HCT116 (cell line): ENCODE results near the gene PPP1R37. TPM values are rescaled to one million over a fixed set of nuclear protein-coding genes. Genes with fewer than 3 reads are reported as not detected.

Source experiments
- ATAC-seq: fragments of 200-7000 bp; cut with Tn5 transposase; 2 replicates; pipeline ENCODE4 v1.9.1; 2020; ENCODE audit warnings: mild to moderate bottlenecking, moderate library complexity
- BruUV-seq: library from RNA; stranded (reverse); fragments of 400-500 nt; replicated peaks from 2 replicates; lab custom pipeline; 2021; lab: Mats Ljungman, UMichigan
- CTCF ChIA-PET: fragments of 300-600 bp; sonication (Branson Sonifier 250); formaldehyde crosslinking; loops from one replicate; lab custom pipeline; 2021; ENCODE audit warnings: antibody characterized with exemption; lab: Charles Lee
- POLR2A ChIA-PET: fragments of 300-600, 350-600 bp; sonication (Branson Sonifier 250); formaldehyde crosslinking; loops from one replicate; lab custom pipeline; 2021; ENCODE audit warnings: antibody characterized with exemption; lab: Charles Lee
- RAD21 ChIA-PET, 2 experiments: fragments of 300-600 bp; sonication (Branson Sonifier 250); formaldehyde crosslinking; loops; one replicate each; lab custom pipeline; 2023; ENCODE audit warnings: low total read pairs in 2 of 2; ENCODE audit not compliant: uncharacterized antibody in 2 of 2, unreplicated experiment in 2 of 2, low non-redundant PET in 1 of 2; lab: Charles Lee
- DNase-seq: peaks from one replicate; pipeline ENCODE4 v3.0.0-alpha.2; 2010; ENCODE audit warnings: low read depth, low spot score
- H2AFZ ChIP-seq: fragments of 200-600 bp; shearing (Covaris generic), sonication (generic); 2 replicates; pipeline ENCODE4 v1.6.1; 2017; ENCODE audit warnings: low read depth, mixed run types, mixed read lengths, antibody characterized with exemption, low read length; ENCODE audit not compliant: poor library complexity, severe bottlenecking
- H3K27ac ChIP-seq: 2 replicates; pipeline ENCODE4 v1.5.1; 2012; ENCODE audit warnings: low read depth, low read length
- H3K27me3 ChIP-seq: fragments of 200-600 bp; sonication (generic); 2 replicates; pipeline ENCODE4 v1.6.1; 2016; ENCODE audit warnings: mixed run types, low read length, mixed read lengths; ENCODE audit not compliant: insufficient read depth
- H3K36me3 ChIP-seq, 2 experiments: fragments of 200-500 bp in 1 of 2; fragments of 200-600 bp in 1 of 2; sonication (Bioruptor generic) in 1 of 2; sonication (generic) in 1 of 2; 2 replicates each; pipeline versions ENCODE4 v1.5.1 to v1.6.1; 2014 to 2016; ENCODE audit warnings: low read length in 2 of 2, inconsistent platforms in 1 of 2, mixed read lengths in 1 of 2, mixed run types in 1 of 2; ENCODE audit not compliant: insufficient read depth in 2 of 2, control insufficient read depth in 1 of 2
- H3K4me1 ChIP-seq, 2 experiments: fragments of 200-600 bp in 1 of 2; sonication (generic) in 1 of 2; 2 replicates each; pipeline versions ENCODE4 v1.5.1 to v1.6.1; 2012 to 2017; ENCODE audit warnings: low read length in 2 of 2, inconsistent platforms in 1 of 2, mild to moderate bottlenecking in 1 of 2, mixed read lengths in 1 of 2, mixed run types in 1 of 2, moderate library complexity in 1 of 2; ENCODE audit not compliant: insufficient read depth in 2 of 2, control insufficient read depth in 1 of 2
- H3K4me2 ChIP-seq: fragments of 200-600 bp; sonication (generic); 2 replicates; pipeline ENCODE4 v1.6.1; 2017; ENCODE audit warnings: mixed run types, low read length, mixed read lengths
- H3K4me3 ChIP-seq, 2 experiments: fragments of 200-600 bp in 1 of 2; sonication (generic) in 1 of 2; replicated peaks in 1 of 2; 2 replicates each; pipeline ENCODE4 v1.5.1; 2011 to 2016; ENCODE audit warnings: low read length in 2 of 2, control low read depth in 1 of 2, low read depth in 1 of 2, mild to moderate bottlenecking in 1 of 2, mixed read lengths in 1 of 2, mixed run types in 1 of 2
- H3K79me2 ChIP-seq: fragments of 200-600 bp; sonication (generic); 2 replicates; pipeline ENCODE4 v1.6.1; 2017; ENCODE audit warnings: mild to moderate bottlenecking, mixed run types, low read length, moderate library complexity, mixed read lengths; ENCODE audit not compliant: insufficient read depth
- H3K9ac ChIP-seq: fragments of 200-600 bp; sonication (generic); 2 replicates; pipeline ENCODE4 v1.6.1; 2016; ENCODE audit warnings: low read length, mixed read lengths
- H3K9me2 ChIP-seq: fragments of 200-600 bp; sonication (generic), shearing (Covaris generic); 2 replicates; pipeline ENCODE4 v1.6.1; 2017; ENCODE audit warnings: mixed run types, mild to moderate bottlenecking, moderate library complexity; ENCODE audit not compliant: insufficient read depth
- H3K9me3 ChIP-seq, 2 experiments: fragments of 200-500 bp in 1 of 2; fragments of 200-600 bp in 1 of 2; sonication (Bioruptor generic) in 1 of 2; sonication (generic) in 1 of 2; 2 replicates each; pipeline ENCODE4 v1.6.1; 2014 to 2017; ENCODE audit warnings: low read length in 2 of 2, mixed read lengths in 2 of 2, inconsistent platforms in 1 of 2, low read depth in 1 of 2, mild to moderate bottlenecking in 1 of 2, mixed run types in 1 of 2, moderate library complexity in 1 of 2; ENCODE audit not compliant: control insufficient read depth in 1 of 2, insufficient read depth in 1 of 2
- H4K20me1 ChIP-seq: fragments of 200-600 bp; sonication (generic), shearing (Covaris generic); 2 replicates; pipeline ENCODE4 v1.6.1; 2017; ENCODE audit warnings: mixed run types, mild to moderate bottlenecking, moderate library complexity; ENCODE audit not compliant: insufficient read depth
- ATF3 ChIP-seq: IDR thresholded peaks from 2 replicates; pipeline ENCODE4 v1.6.1; 2012
- CBX3 ChIP-seq: IDR thresholded peaks from 2 replicates; pipeline ENCODE4 v1.6.1; 2012; ENCODE audit warnings: low read depth
- CTCF ChIP-seq, 3 experiments: fragments of 200-600 bp in 1 of 3; sonication (generic) in 1 of 3; IDR thresholded peaks in 2 of 3; conservative IDR thresholded peaks in 1 of 3; 2 replicates each; pipeline ENCODE4 v1.5.1; 2012 to 2017; ENCODE audit warnings: low read depth in 2 of 3, low read length in 2 of 3, antibody characterized with exemption in 1 of 3, borderline replicate concordance in 1 of 3, control low read depth in 1 of 3, mild to moderate bottlenecking in 1 of 3, mixed read lengths in 1 of 3, mixed run types in 1 of 3, moderate library complexity in 1 of 3; ENCODE audit not compliant: insufficient read depth in 1 of 3
- EGR1 ChIP-seq: IDR thresholded peaks from 2 replicates; pipeline ENCODE4 v1.6.1; 2012; ENCODE audit warnings: low read depth
- ELF1 ChIP-seq: IDR thresholded peaks from 2 replicates; pipeline ENCODE4 v1.6.1; 2012; ENCODE audit warnings: low read depth, borderline replicate concordance
- EZH2 ChIP-seq: fragments of 200-600 bp; sonication (generic); IDR thresholded peaks from 2 replicates; pipeline ENCODE4 v1.6.1; 2017; ENCODE audit warnings: antibody characterized with exemption, mixed run types
- EZH2phosphoT487 ChIP-seq: fragments of 200-600 bp; IDR thresholded peaks from 2 replicates; pipeline ENCODE4 v1.6.1; 2018; ENCODE audit warnings: antibody characterized with exemption, borderline replicate concordance
- MAX ChIP-seq: IDR thresholded peaks from 2 replicates; pipeline ENCODE4 v1.6.1; 2012
- POLR2A ChIP-seq: IDR thresholded peaks from 2 replicates; pipeline ENCODE4 v1.7.0; 2011; ENCODE audit warnings: borderline replicate concordance; ENCODE audit not compliant: insufficient read depth, insufficient read length; ENCODE audit errors: extremely low read depth
- POLR2AphosphoS5 ChIP-seq: IDR thresholded peaks from 2 replicates; pipeline ENCODE4 v1.6.1; 2011; ENCODE audit warnings: mild to moderate bottlenecking, low read depth, low read length, moderate library complexity
- RAD21 ChIP-seq: IDR thresholded peaks from 2 replicates; pipeline ENCODE4 v1.6.1; 2012; ENCODE audit warnings: low read depth, mild to moderate bottlenecking
- SIN3A ChIP-seq: IDR thresholded peaks from 2 replicates; pipeline ENCODE4 v1.6.1; 2012; ENCODE audit warnings: low read depth
- SP1 ChIP-seq: IDR thresholded peaks from 2 replicates; pipeline ENCODE4 v1.6.1; 2012; ENCODE audit warnings: low read depth
- SRF ChIP-seq: IDR thresholded peaks from 2 replicates; pipeline ENCODE4 v1.6.1; 2012; ENCODE audit warnings: low read depth
- TCF7L2 ChIP-seq: IDR thresholded peaks from 2 replicates; pipeline ENCODE4 v1.7.0; 2011; ENCODE audit warnings: borderline replicate concordance, inconsistent platforms; ENCODE audit not compliant: insufficient read depth, insufficient read length; ENCODE audit errors: extremely low read depth
- YY1 ChIP-seq: IDR thresholded peaks from 2 replicates; pipeline ENCODE4 v1.6.1; 2011; ENCODE audit warnings: low read length, low read depth, moderate library complexity, mild to moderate bottlenecking; ENCODE audit not compliant: insufficient replicate concordance; ENCODE audit errors: extremely low read depth
- ZBTB33 ChIP-seq: IDR thresholded peaks from 2 replicates; pipeline ENCODE4 v1.6.1; 2011; ENCODE audit warnings: mild to moderate bottlenecking, low read length, moderate library complexity; ENCODE audit not compliant: insufficient replicate concordance; ENCODE audit errors: extremely low read depth
- ZFX ChIP-seq: fragments of 450-650 bp; IDR thresholded peaks from 2 replicates; pipeline ENCODE4 v1.6.1; 2017
- intact Hi-C: fragments of 100-400 bp; cut with micrococcal nuclease; formaldehyde crosslinking; loops from 2 replicates; pipeline ENCODE4 v1.10.0; 2022
- total RNA-seq: library from RNA; stranded (reverse); gene quantifications from one replicate; pipeline ENCODE4 v1.2.1, GENCODE V29; 2021; ENCODE audit not compliant: unreplicated experiment

The PPP1R37 gene
- total RNA-seq, 1 experiment from 2014 or later = 32.7 TPM

GRCh38 chr19:45144431-45145269 is 51.7 kb downstream of the PPP1R37 start:
- Histone ChIP-seq H3K9me3 (no peaks in the 10 kb centered on the region), H3K79me2 (peaks cover 2% of the 10 kb centered on the region; the same call in 1 of the 2 replicates), H3K4me3 (no peak overlapping the region), H3K4me1 (peaks cover 0 to 6% of the 10 kb centered on the region in 2 experiments; a peak in 1 of 4 replicates), H3K36me3 (no peaks in the 10 kb centered on the region; a peak in 1 of 4 replicates), H3K9me2 (no peaks in the 10 kb centered on the region), H3K4me2 (no peak overlapping the region), H3K27me3 (no peaks in the 10 kb centered on the region), H3K27ac (no peak overlapping the region), H4K20me1 (no peaks in the 10 kb centered on the region), H3K9ac (no peak overlapping the region), H2AFZ (no peak overlapping the region)
- no peak for TF ChIP-seq EZH2
- no peak for TF ChIP-seq EZH2phosphoT487
- TF ChIP-seq ATF3 = no peak
- TF ChIP-seq EGR1 = no peak
- no peak for TF ChIP-seq CBX3
- no peak for TF ChIP-seq MAX
- TF ChIP-seq POLR2A = no peak
- no peak for TF ChIP-seq POLR2AphosphoS5
- no peak for TF ChIP-seq SP1
- TF ChIP-seq YY1 = no peak
- TF ChIP-seq SRF = no peak
- TF ChIP-seq TCF7L2 = no peak
- TF ChIP-seq SIN3A = no peak
- no peak for TF ChIP-seq CTCF (IDR thresholded peaks at IDR 0.05 in 2 of 3, conservative IDR thresholded peaks at IDR 0.05 in 1 of 3; ENCODE audit: borderline replicate concordance in 1 of 3, insufficient read depth in 1 of 3, low read depth in 2 of 3, low read length in 2 of 3)
- TF ChIP-seq ZFX = no peak
- TF ChIP-seq ELF1 = no peak
- TF ChIP-seq ZBTB33 = no peak
- no peak for TF ChIP-seq RAD21
- BruUV-seq = no TSS peak
- DNase-seq (no peak), ATAC-seq (no peak)
- ChIA-PET RAD21 (no interaction called here), POLR2A (no interaction called here), CTCF (interaction anchor here (0.9 kb wide), 1 partner anchor 14 kb away, joined by 4 read pairs; no protein-coding TSS in a partner anchor)
- intact Hi-C loops = no loop called here
